ENCODE data around the gene ARL6. TPM values are rescaled to one million over a fixed set of nuclear protein-coding genes. Genes with fewer than 3 reads are reported as not detected.

ARL6 gene
- total RNA-seq, 1 experiment from 2014 or later, result 5.2 TPM

GRCh38 chr3:97841304-97841703 is 76.7 kb downstream of the ARL6 start:
- Mint-ChIP-seq H3K4me3 (ENCODE audit: low read depth, unreplicated experiment) (no peak overlapping the region), H3K27me3 (ENCODE audit: unreplicated experiment) (no peaks in the 10 kb centered on the region), H3K4me1 (ENCODE audit: low read depth, unreplicated experiment) (no peaks in the 10 kb centered on the region), H3K9me3 (ENCODE audit: low read depth, unreplicated experiment) (no peaks in the 10 kb centered on the region), H3K36me3 (ENCODE audit: insufficient read depth, unreplicated experiment) (no peaks in the 10 kb centered on the region), H3K27ac (ENCODE audit: unreplicated experiment) (no peak overlapping the region)
- no TSS peak for BruUV-seq (replicated peaks)
- intact Hi-C loops (cut with micrococcal nuclease; ENCODE audit: unreplicated experiment), result no loop called here
- DNase-seq, result no peak
- CTCF ChIA-PET, result no interaction called here
- TF ChIP-seq, protein P1, sequence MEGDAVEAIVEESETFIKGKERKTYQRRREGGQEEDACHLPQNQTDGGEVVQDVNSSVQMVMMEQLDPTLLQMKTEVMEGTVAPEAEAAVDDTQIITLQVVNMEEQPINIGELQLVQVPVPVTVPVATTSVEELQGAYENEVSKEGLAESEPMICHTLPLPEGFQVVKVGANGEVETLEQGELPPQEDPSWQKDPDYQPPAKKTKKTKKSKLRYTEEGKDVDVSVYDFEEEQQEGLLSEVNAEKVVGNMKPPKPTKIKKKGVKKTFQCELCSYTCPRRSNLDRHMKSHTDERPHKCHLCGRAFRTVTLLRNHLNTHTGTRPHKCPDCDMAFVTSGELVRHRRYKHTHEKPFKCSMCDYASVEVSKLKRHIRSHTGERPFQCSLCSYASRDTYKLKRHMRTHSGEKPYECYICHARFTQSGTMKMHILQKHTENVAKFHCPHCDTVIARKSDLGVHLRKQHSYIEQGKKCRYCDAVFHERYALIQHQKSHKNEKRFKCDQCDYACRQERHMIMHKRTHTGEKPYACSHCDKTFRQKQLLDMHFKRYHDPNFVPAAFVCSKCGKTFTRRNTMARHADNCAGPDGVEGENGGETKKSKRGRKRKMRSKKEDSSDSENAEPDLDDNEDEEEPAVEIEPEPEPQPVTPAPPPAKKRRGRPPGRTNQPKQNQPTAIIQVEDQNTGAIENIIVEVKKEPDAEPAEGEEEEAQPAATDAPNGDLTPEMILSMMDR (IDR thresholded peaks at IDR 0.05; ENCODE audit: unreplicated experiment), result no peak

DNA sequence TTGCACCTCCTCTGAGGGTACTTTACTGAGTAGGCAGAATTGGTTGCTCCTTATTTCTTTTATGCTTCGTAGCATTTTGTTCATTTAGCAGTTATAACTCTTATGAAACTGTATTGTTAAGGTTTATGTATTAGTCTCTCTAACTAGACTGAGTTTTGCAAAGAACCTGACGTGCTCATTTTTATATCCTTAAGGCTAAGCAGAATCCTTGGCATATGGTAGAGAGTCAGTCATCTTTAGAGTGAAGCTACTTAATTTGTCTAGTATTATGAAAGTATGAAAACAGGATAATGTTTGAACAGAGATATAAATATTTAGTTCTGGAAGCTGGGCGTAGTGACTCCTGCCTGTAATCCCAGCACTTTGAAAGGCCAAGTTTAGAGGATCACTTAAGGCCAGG is 77.4 kb downstream of the ARL6 start:
- H3K4me1 Mint-ChIP-seq (ENCODE audit: low read depth, unreplicated experiment), result no peaks in the 10 kb centered on the region
- CTCF ChIA-PET, result no interaction called here
- H3K27ac Mint-ChIP-seq (ENCODE audit: unreplicated experiment), result no peak overlapping the region
- TF ChIP-seq, protein P1 (IDR thresholded peaks at IDR 0.05; ENCODE audit: unreplicated experiment), result no peak
- no peak for DNase-seq
- no peaks in the 10 kb centered on the region for H3K9me3 Mint-ChIP-seq (ENCODE audit: low read depth, unreplicated experiment)
- no peaks in the 10 kb centered on the region for H3K36me3 Mint-ChIP-seq (ENCODE audit: insufficient read depth, unreplicated experiment)
- no peaks in the 10 kb centered on the region for H3K27me3 Mint-ChIP-seq (ENCODE audit: unreplicated experiment)
- no peak overlapping the region for H3K4me3 Mint-ChIP-seq (ENCODE audit: low read depth, unreplicated experiment)
- BruUV-seq (replicated peaks), result no TSS peak
- intact Hi-C loops (cut with micrococcal nuclease; ENCODE audit: unreplicated experiment), result no loop called here

DNA sequence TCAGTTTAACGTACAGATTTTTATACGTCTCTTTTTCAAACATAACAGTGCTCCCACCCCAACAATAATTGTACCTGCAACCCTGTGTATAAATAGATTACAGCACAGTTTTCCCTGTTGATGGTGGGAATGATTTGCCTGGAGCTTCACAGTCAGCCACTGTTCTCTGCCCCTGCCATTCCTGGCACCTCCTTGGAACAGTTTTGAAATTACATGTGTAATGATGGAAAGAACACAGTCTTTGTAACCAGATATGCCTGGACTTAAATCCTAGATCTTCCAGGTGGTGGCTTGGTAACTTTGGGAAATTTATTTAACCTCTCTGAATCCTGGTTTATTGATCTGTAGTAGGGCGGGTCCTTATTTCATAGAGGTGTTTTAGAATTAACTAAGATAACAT is 84.2 kb downstream of the ARL6 start:
- Mint-ChIP-seq H3K27me3 (ENCODE audit: unreplicated experiment) (no peaks in the 10 kb centered on the region), H3K27ac (ENCODE audit: unreplicated experiment) (no peak overlapping the region), H3K4me1 (ENCODE audit: low read depth, unreplicated experiment) (no peaks in the 10 kb centered on the region), H3K9me3 (ENCODE audit: low read depth, unreplicated experiment) (no peaks in the 10 kb centered on the region), H3K36me3 (ENCODE audit: insufficient read depth, unreplicated experiment) (no peaks in the 10 kb centered on the region), H3K4me3 (ENCODE audit: low read depth, unreplicated experiment) (no peak overlapping the region)
- TF ChIP-seq, protein P1 (IDR thresholded peaks at IDR 0.05; ENCODE audit: unreplicated experiment), result no peak
- no peak for DNase-seq
- intact Hi-C loops (cut with micrococcal nuclease; ENCODE audit: unreplicated experiment), result no loop called here
- CTCF ChIA-PET, result no interaction called here
- no TSS peak for BruUV-seq (replicated peaks)

Other genes with a start within 250 kb of the ARL6 start
- 10.3 and 10.6 TPM in 2 replicates for gene CRYBG3, start 57.3 kb downstream of the ARL6 start, total RNA-seq (2022)
- gene RIOX2, start 207.7 kb downstream of the ARL6 start, total RNA-seq (2022), result 32.1 and 36.3 TPM in 2 replicates